GM12878 (cell line): ENCODE data around the gene MAP4K2. TPM values are rescaled to one million over a fixed set of nuclear protein-coding genes. Genes with fewer than 3 reads are reported as not detected.

Experiments
- ATAC-seq: fragments of 200-7000 bp; cut with Tn5 transposase; 3 replicates; pipeline ENCODE4 v1.9.1; 2020; ENCODE audit warnings: mild to moderate bottlenecking, moderate library complexity
- BruUV-seq: library from RNA; stranded (reverse); fragments of 400-500 nt; replicated peaks from 2 replicates; lab custom pipeline; 2021; lab: Mats Ljungman, UMichigan
- CTCF ChIA-PET: fragments of 300-600 bp; sonication (Branson Sonifier 250); formaldehyde crosslinking; extraction: SDS; loops from one replicate; lab custom pipeline; 2021; ENCODE audit warnings: inconsistent platforms; lab: Yijun Ruan, JAX
- POLR2A ChIA-PET: fragments of 350-600 bp; formaldehyde crosslinking; extraction: SDS; loops from one replicate; lab custom pipeline; 2021; ENCODE audit warnings: inconsistent platforms; lab: Charles Lee
- RAD21 ChIA-PET: fragments of 300-600 bp; sonication (Branson Sonifier 250); formaldehyde crosslinking; loops from one replicate; lab custom pipeline; 2023; ENCODE audit warnings: antibody characterized with exemption; ENCODE audit not compliant: unreplicated experiment; lab: Charles Lee
- SMC1A ChIA-PET: fragments of 300-600 bp; sonication (Branson Sonifier 250); formaldehyde crosslinking; loops from one replicate; lab custom pipeline; 2023; ENCODE audit not compliant: unreplicated experiment, uncharacterized antibody; lab: Charles Lee
- DNase-seq: peaks from one replicate; pipeline ENCODE4 v3.0.0-alpha.2; 2011; ENCODE audit warnings: low read depth, low spot score
- FAIRE-seq: peaks from 3 replicates; lab custom pipeline; 2011; peaks lifted over from hg19 to GRCh38; lab: Jason Lieb, UNC
- H2AFZ ChIP-seq: 2 replicates; pipeline ENCODE4 v1.6.0; 2011; ENCODE audit warnings: low read depth, low read length, control low read depth; ENCODE audit not compliant: control insufficient read depth
- H3K27ac ChIP-seq: 2 replicates; pipeline ENCODE4 v1.5.1; 2011; ENCODE audit warnings: control low read depth; ENCODE audit not compliant: control insufficient read depth, insufficient read depth
- H3K27me3 ChIP-seq, 2 experiments: replicated peaks in 1 of 2; 2 replicates each; pipeline versions ENCODE4 v1.6.0 to v1.6.1; 2011; ENCODE audit warnings: low read length in 1 of 2; ENCODE audit not compliant: control insufficient read depth in 2 of 2, insufficient read depth in 2 of 2
- H3K36me3 ChIP-seq, 2 experiments: 2 replicates each; pipeline ENCODE4 v1.5.1; 2011; ENCODE audit warnings: low read length in 1 of 2; ENCODE audit not compliant: control insufficient read depth in 2 of 2, insufficient read depth in 2 of 2
- H3K4me1 ChIP-seq: 2 replicates; pipeline ENCODE4 v1.6.1; 2011; ENCODE audit warnings: mild to moderate bottlenecking, low read length, moderate library complexity, mixed read lengths; ENCODE audit not compliant: control insufficient read depth, insufficient read depth
- H3K4me2 ChIP-seq: 2 replicates; pipeline ENCODE4 v1.6.0; 2011; ENCODE audit warnings: control low read depth; ENCODE audit not compliant: control insufficient read depth, insufficient read depth
- H3K4me3 ChIP-seq: fragments of 200-600 bp; sonication (generic); 2 replicates; pipeline ENCODE4 v1.5.1; 2016
- H3K79me2 ChIP-seq: 2 replicates; pipeline ENCODE4 v1.6.0; 2011; ENCODE audit warnings: low read length; ENCODE audit not compliant: control insufficient read depth, insufficient read depth
- H3K9ac ChIP-seq: 2 replicates; pipeline ENCODE4 v1.8.0; 2011; ENCODE audit warnings: low read length, control low read depth, mixed read lengths; ENCODE audit not compliant: control insufficient read depth, insufficient read depth
- H3K9me3 ChIP-seq: replicated peaks from 3 replicates; pipeline ENCODE4 v1.5.1; 2011; ENCODE audit warnings: mild to moderate bottlenecking, low read length; ENCODE audit not compliant: control insufficient read depth, insufficient read depth
- H4K20me1 ChIP-seq: 2 replicates; pipeline ENCODE4 v1.6.0; 2011; ENCODE audit not compliant: control insufficient read depth, insufficient read depth
- ASH2L ChIP-seq: fragments of 300-600, 200-600 bp; sonication (generic); IDR thresholded peaks from 2 replicates; pipeline ENCODE4 v1.6.1; 2017; ENCODE audit warnings: low read depth, mild to moderate bottlenecking, borderline replicate concordance
- BACH1 ChIP-seq: fragments of 450-650 bp; IDR thresholded peaks from 2 replicates; pipeline ENCODE4 v1.6.1; 2017; ENCODE audit warnings: mild to moderate bottlenecking, borderline replicate concordance
- CTCF ChIP-seq, 3 experiments: IDR thresholded peaks in 2 of 3; conservative IDR thresholded peaks in 1 of 3; 2 replicates each; pipeline ENCODE4 v1.5.1; 2011; ENCODE audit warnings: low read depth in 3 of 3, low read length in 3 of 3, mild to moderate bottlenecking in 3 of 3, control low read depth in 2 of 3, moderate library complexity in 2 of 3, inconsistent platforms in 1 of 3, mixed read lengths in 1 of 3; ENCODE audit not compliant: control insufficient read depth in 2 of 3, insufficient read depth in 1 of 3; ENCODE audit errors: extremely low read depth in 1 of 3
- HDAC6 ChIP-seq: fragments of 200-600 bp; sonication (generic); IDR thresholded peaks from one replicate; pipeline ENCODE4 v1.8.0; 2017; ENCODE audit warnings: antibody characterized with exemption; ENCODE audit not compliant: unreplicated experiment
- POLR2AphosphoS5 ChIP-seq: IDR thresholded peaks from 2 replicates; pipeline ENCODE4 v1.6.1; 2011; ENCODE audit warnings: mild to moderate bottlenecking, low read length, inconsistent platforms
- RELA ChIP-seq: fragments of 450-650 bp; IDR thresholded peaks from 2 replicates; pipeline ENCODE4 v1.8.0; 2014; ENCODE audit warnings: borderline replicate concordance; ENCODE audit not compliant: partially characterized antibody
- SIN3A ChIP-seq: IDR thresholded peaks from 2 replicates; pipeline ENCODE4 v1.6.1; 2012; ENCODE audit warnings: low read depth, low read length, improper control_type of control experiment
- STAT1 ChIP-seq: fragments of 450-650 bp; conservative IDR thresholded peaks from 2 replicates; pipeline ENCODE4 v1.6.1; 2014; ENCODE audit warnings: antibody characterized with exemption, mild to moderate bottlenecking
- ZBTB33 ChIP-seq: fragments of 450-650 bp; IDR thresholded peaks from 2 replicates; pipeline ENCODE4 v1.6.1; 2017; ENCODE audit warnings: mild to moderate bottlenecking
- WGBS: methylation state at CpG from one replicate; pipeline ENCODE4 v1.1.6; 2016; ENCODE audit warnings: low lambda C conversion rate; ENCODE audit not compliant: insufficient replicate concordance, insufficient coverage; ENCODE audit errors: missing lambda C conversion rate; 5-methylcytosine and 5-hydroxymethylcytosine counted together
- in situ Hi-C: fragments of 300-500 bp; cut with MboI; formaldehyde crosslinking; loops from 9 replicates; pipeline ENCODE4 v1.14.3; 2018; ENCODE audit warnings: mixed read lengths
- intact Hi-C: fragments of 100-400 bp; cut with micrococcal nuclease; formaldehyde crosslinking; loops from one replicate; pipeline ENCODE4 v1.14.2; 2022; ENCODE audit not compliant: unreplicated experiment
- polyA plus RNA-seq, 11 experiments: library from polyadenylated mRNA; depleted of rRNA in 4 of 11; unstranded in 6 of 11; stranded (reverse) in 5 of 11; fragments of >200 nt; fragmentation: Nextera tagmentation in 4 of 11; fragmentation: Illumina TruSeq in 1 of 11; extraction: Ambion mirVana in 4 of 11; extraction: Trizol in 1 of 11; gene quantifications; 1 replicate in 1 of 11; 2 replicates in 10 of 11; pipeline versions ENCODE4 v1.2.1 to v1.2.3, GENCODE V29; 2011 to 2016; ENCODE audit warnings: inconsistent platforms in 2 of 11, missing spikeins in 2 of 11, low read depth in 1 of 11
- total RNA-seq, 4 experiments: library from RNA; depleted of rRNA in 3 of 4; stranded (reverse); fragments of >200 nt in 3 of 4; fragmentation: Illumina TruSeq in 1 of 4; extraction: Trizol in 1 of 4; gene quantifications; 2 replicates each; pipeline versions ENCODE4 v1.2.1 to v1.2.3, GENCODE V29; 2013 to 2021

MAP4K2 gene
- total and polyA plus RNA-seq, 10 of the 15 experiments (the other 5 are each of a cell fraction or from before 2014, with no cell fraction given), result 0.98 to 78.1 (median 48.9) TPM

DNA sequence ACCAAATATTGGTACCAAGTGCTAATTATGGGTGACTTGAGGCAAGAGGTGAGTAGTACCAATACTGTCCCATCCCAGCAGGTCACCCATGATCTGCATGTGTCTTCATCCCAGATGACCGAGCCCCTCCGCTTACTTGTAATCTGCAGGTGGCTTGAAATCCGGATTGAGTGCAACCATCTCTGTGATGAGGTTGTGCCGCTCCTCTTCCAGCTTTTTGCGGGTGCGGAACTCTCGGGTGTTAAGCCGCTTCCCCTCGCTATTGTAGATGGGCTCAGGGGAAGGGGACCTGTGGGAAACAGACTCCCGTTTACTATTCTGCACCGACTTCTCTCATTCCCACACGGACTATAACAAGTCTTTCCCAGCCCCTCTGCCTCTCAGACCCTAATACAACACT, 32.9 kb downstream of the MAP4K2 start:
- CTCF ChIA-PET, result interaction anchor here (1.0 to 1.6 kb wide), 2 partner anchors 9 to 22 kb away, joined by 4 read pairs; no protein-coding TSS in a partner anchor
- POLR2A ChIA-PET, result interaction anchor here (0.5 to 2.7 kb wide), 2 partner anchors 12 to 373 kb away, joined by 3 to 7 read pairs; no protein-coding TSS in a partner anchor
- H3K27ac ChIP-seq, result no peak overlapping the region
- DNase-seq (no peak), ATAC-seq (no peak), FAIRE-seq (no peak)
- H3K27me3 ChIP-seq, result no peaks in the 10 kb centered on the region
- no peaks in the 10 kb centered on the region for H3K9me3 ChIP-seq
- no peak overlapping the region for H2AFZ ChIP-seq
- no TSS peak for BruUV-seq
- no peak overlapping the region for H3K4me3 ChIP-seq
- no peak overlapping the region for H3K9ac ChIP-seq
- H3K79me2 ChIP-seq, result peaks cover 43% of the 10 kb centered on the region
- in situ Hi-C loops (no loop called here), intact Hi-C loops (loop anchor here (10.0 kb wide), 1 partner anchor 345 kb away; the partner anchor contains the start of genes TM7SF2 and ZNHIT2)
- WGBS, result 96% methylated on average over 12 of the region's 12 CpGs
- H4K20me1 ChIP-seq, result peaks cover 22% of the 10 kb centered on the region
- H3K36me3 ChIP-seq, result peaks cover 45 to 67% of the 10 kb centered on the region in 2 experiments
- TF ChIP-seq SIN3A, result no peak
- no peak for TF ChIP-seq STAT1
- TF ChIP-seq CTCF (IDR thresholded peaks at IDR 0.05 in 2 of 3, conservative IDR thresholded peaks at IDR 0.05 in 1 of 3; ENCODE audit: control insufficient read depth in 2 of 3, extremely low read depth in 1 of 3, insufficient read depth in 1 of 3, low read depth in 3 of 3, low read length in 3 of 3), result no peak
- TF ChIP-seq RELA, result no peak
- TF ChIP-seq ZBTB33, result no peak
- TF ChIP-seq POLR2AphosphoS5, result peak; percentile 53
- TF ChIP-seq HDAC6, result no peak
- TF ChIP-seq ASH2L, result no peak
- 0 out of 2 replicates have a peak, but pooled peaks have one; percentile 19 for TF ChIP-seq BACH1
- H3K4me2 ChIP-seq, result no peak overlapping the region
- peaks cover 28% of the 10 kb centered on the region for H3K4me1 ChIP-seq
- RAD21 ChIA-PET, result no interaction called here
- SMC1A ChIA-PET, result no interaction called here
